NCI-H1930 (cell line): ENCODE results near the gene SIRT2.
A peak's percentile ranks its signal among the peaks of the same experiment; 100 is the strongest.
"Not testable (repeated sequence)": the region's sequence is repeated elsewhere in the genome, so short reads cannot be mapped to it uniquely, and the experiment has no call there.

ENCODE experiments used
- DNase-seq, 2 experiments: peaks; one replicate each; lab custom pipeline; 2025; lab: John Stamatoyannopoulos, UW

The SIRT2 gene

DNA sequence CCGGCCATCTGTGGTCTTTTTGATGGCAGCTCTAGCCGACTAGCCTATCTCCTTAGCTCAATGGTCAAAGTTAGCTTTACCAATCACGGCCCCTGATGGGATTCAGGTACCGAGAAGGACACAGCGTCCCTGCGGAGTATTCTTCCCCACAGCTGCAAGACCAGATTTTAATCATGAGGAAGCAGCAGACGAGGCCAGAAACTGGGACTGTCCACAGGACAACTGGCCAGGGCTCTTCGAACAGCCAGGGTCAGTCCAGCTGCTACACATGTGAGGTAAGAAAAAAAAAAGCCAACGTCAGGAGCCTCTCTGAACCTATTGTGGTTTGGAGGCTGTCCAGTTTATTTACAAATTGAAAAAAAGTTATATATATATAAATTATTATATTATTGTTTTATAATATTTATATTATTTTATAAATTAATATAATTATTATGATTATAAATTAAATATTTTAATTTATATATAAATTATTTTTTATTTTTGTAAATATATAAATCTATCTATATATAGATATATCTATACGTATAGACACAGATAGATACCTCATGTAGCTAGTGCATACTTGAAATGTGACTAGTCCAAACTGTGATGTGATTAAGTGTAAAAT is 32.1 kb downstream of the SIRT2 start:
- no peak for DNase-seq

DNA sequence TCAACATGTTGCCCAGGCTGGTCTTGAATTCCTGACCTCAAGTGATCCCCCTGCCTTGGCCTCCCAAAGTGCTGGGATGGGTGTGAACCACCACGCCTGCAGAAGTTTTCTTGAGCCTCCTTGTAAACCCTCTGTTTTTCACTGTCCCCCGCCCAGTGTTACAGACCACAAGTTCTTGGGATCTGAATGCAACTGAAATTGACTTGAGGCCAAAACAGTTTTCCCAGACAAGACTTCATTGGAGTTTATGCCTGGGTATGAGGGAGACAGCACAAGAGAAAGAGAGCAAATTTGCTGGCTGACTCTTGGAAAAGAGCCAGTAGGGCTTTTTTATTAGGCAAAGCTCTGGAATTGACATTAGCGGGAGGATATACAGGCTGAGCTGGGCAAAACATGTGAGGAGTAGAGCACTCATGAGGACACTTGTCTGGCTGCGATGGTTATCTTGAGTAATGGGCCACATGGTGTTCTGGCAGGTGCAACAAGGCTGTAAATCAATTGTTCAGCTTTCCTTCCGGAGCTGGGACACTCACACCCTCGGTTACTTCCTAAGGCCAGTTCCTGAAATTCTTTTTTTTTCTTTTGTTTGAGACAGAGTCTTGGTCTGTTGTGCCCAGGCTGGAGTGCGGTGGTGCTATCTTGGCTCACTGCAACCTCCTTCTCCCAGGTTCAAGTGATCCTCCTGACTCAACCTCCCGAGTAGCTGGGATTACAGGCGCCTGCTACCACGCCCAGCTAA is 36.9 kb downstream of the SIRT2 start:
- no peak for DNase-seq

DNA sequence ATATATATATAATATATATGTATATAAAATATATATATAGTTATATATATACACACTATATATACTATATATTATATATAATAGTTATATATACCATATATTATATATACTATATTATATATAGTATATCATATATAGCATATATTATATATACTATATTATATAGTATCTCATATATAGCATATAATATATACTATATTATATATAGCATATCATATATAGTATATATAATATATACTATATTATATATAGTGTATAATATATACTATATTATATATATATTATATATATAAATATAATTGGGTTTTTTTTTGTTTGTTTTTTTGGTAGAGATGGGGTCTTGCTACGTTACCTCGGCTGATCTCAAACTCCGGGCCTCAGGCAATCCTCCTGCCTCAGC is 38.0 kb downstream of the SIRT2 start:
- no peak for DNase-seq

DNA sequence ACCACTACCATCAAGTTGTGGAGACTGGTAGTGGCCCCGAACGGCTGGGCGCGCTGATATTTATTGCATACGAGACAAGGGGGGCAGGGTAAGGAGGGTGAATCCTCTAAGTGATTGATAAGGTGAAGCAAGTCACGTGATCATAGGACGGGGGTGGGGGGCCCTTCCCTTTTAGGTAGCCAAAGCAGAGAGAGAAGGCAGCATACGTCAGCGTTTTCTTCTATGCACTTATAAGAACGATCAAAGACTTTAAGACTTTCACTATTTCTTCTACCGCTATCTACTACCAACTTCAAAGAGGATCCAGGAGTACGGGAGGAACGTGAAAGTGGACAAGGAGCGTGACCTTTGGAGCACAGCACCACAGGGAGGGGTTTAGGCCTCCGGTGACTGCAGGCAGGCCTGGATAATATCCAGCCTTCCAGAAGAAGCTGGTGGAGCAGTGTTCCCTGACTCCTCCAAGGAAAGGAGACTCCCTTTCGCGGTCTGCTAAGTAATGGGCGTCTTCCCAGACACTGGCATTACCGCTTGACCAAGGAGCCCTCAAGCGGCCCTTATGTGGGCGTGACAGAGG is 39.7 kb downstream of the SIRT2 start:
- not testable (repeated sequence) for DNase-seq

DNA sequence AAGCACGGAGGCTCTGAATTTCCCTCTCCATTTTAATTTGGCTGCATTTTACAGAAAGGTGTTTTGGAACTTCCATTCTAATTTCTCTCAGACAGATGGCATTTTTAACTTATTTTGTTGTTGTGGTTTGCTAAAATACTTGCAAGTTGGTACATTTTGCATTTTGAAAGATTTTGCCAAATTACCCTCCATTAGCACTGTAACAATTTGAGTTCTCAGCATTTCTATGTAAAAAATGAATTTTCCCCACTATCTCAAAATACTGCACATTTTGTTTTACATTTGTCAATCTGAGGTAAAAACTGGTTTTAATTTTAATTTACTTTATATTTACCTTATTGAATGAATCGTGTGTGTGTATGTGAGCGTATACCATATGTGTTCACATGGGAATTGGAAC is 42.6 kb downstream of the SIRT2 start:
- DNase-seq = no peak

DNA sequence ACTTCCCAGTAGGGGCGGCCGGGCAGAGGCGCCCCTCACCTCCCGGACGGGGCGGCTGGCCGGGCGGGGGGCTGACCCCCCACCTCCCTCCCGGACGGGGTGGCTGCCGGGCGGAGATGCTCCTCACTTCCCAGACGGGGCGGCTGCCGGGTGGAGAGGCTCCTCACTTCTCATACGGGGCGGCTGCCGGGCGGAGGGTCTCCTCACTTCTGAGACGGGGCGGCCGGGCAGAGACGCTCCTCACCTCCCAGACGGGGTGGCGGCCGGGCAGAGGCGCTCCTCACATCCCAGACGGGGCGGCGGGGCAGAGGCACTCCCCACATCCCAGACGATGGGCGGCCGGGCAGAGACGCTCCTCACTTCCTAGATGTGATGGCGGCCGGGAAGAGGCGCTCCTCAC is 43.7 kb downstream of the SIRT2 start:
- not testable (repeated sequence) for DNase-seq

DNA sequence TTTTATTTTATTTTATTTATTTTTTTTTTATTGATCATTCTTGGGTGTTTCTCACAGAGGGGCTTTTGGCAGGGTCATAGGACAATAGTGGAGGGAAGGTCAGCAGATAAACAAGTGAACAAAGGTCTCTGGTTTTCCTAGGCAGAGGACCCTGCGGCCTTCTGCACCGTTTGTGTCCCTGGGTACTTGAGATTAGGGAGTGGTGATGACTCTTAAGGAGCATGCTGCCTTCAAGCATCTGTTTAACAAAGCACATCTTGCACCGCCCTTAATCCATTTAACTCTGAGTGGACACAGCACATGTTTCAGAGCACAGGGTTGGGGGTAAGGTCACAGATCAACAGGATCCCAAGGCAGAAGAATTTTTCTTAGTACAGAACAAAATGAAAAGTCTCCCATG is 44.5 kb downstream of the SIRT2 start:
- not testable (repeated sequence) for DNase-seq

DNA sequence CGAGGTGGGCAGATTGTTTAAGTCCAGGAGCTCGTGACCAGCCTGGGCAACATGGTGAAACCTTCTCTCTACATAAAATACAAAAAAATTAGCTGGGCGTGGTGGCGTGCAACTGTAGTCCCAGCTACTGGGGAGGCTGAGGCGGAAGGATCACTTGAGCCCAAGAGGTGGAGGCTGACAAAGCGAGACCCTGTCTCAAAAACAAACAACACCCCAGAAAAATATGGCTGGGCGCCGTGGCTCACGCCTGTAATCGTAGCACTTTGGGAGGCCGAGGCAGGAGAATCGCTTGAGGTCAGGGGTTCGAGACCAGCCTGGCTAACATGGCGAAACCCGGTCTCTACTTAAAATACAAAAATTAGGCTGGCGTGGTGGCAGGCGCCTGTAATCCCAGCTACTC is 46.2 kb downstream of the SIRT2 start:
- DNase-seq = no peak

DNA sequence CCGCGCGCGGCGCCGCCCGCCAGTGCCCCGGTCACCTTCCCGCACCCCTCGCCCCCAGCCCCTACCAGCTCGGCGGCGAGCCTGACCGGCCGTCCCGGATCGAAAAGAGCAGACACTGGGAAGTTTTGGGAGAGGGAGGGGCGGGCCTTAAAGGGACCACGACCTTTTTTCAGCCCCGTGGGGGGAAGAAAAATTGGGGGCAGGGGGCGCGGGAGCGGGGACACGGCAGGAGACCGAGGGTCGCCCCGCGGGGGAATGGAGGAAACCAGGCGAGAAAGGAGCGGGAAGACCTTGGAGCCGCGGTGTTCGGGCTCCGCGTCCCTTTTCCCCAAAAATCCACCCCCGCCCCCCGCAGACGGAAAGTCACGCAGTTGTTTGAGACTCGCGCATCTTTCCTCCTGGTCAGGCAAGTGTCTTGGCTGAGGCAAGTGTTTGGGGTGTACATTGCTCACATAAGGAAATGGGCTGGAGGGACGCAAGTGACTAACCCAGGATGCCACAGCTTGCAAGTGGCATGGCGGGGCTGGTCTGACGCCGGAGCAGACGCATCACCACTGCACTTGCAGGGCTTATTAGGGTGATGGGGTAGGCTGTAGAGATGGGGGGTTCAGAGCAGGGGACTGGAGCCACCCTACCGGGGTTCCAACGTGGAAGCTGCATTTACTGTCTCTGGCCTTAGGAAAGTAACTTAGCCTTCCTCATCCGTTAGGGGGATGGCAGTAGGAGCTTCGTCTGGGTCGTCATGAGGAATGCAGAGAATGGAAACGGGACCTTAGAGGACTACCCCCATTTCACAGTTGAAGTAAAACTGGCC is 47.0 kb downstream of the SIRT2 start:
- no peak for DNase-seq

DNA sequence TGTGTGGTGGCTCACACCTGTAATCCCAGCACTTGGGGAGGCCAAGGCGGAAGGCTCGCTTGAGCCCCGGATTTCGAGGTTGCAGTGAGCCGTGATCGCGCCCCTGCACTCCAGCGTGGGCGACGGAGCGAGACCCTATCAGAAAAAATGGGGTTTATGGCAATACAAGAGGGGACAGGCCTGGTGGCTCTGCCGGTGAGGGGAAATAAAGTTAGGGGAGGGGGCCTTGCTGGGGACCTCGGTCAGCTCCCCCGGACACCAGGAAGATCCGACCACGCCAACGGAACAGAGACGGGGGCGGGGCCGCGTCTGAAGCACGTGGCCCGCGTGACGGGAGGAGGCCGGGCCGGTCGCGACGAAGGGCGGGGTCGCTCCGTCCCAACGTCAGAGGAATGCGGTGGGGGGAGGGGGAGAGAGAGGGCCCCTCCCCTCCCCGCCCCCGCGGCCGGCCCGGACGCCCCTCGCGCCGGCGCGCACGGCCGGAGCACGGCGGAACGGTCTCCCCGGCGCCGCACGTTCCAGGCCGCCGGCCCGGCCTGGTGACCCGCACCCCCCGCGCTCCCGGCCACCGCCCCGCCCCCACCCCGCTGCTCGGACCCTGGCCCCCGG is 47.7 kb downstream of the SIRT2 start:
- peak; percentile 90 to 94 for DNase-seq

DNA sequence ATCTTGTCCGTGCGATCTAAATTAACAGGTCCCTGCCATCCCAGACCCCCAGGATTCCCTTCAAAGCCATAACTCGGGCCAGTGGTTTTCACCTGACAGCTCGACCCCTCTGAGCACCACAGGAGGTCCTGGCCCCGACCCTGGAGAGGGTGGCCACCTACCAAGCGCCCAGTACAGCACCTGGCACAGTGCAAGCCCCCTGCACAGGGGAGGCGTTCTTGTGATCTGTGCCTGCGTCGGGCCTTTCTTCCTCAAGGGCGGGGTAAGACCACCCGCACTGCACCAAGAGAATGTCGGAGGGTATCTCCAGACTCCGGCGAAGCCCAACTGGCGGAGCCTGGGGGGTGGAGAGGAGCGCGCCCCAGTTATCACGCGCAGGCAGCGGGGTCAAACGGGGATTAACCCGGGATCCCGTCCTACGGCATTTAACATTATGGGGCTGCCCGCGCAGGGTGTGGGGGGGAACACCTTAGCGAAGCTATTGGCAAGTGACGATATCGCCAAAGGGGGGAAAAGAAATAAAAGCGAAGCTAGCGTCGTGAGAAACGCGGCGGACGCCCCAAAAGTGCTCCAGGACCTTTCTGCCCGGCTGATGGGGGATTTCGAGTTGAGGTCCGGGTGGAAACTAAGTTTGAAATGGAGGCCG is 48.3 kb downstream of the SIRT2 start:
- DNase-seq = no peak

DNA sequence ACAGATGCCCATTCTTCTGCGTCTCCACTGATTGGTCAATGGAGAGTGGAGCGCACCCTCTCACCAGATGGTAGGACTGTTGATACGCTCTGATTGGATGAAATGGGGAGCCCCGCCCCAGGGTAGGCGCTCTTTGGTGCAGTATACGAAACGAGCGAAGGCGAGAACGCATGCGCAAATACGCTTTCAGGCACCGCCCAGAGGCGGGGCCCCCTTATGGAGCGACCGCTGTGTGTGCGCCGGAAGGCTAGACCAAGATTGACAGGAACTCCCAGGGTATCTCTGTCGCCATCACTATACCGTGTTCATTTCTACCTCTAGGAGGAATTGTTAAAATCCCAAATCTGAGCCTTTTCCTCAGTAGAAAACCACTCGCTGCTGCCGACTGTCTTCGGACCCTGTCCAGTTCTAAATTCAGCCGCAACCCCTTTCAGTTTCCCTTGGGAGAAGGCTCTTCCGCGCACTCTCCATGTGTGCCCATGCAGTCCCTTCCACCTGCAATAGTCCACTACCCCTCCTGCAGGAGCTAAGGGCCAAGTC is 48.9 kb downstream of the SIRT2 start:
- no peak for DNase-seq

DNA sequence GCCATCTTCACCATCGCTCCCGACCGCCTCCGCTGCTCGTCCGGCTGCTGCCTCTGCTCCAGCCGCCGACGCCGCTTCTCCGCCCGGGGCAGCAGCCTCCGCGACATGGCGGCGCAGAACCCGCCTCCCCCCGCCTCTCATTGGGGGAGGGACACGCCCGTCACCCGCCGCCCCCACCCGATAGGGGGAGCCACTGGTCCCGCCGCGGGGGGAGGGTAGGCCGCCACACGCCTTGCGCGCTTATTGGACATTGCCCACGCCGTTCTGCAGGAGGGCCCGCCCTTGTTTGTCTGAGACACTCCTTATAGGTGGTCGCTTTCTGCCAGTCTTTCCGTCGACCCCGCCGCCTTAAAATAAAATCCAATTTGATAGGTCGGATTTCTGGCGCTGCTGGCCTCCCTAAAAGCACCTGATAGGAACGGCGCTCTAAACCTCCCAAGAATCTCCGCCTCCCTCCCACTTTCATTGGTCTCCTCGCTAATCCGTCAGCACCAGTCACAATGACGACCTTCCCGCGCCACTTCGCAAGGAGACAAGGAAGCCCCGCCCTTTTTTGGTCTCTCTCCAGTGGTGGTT is 49.5 kb downstream of the SIRT2 start, which contains the start of gene HNRNPL:
TSS of gene HNRNPL (minus strand) at position 127 of the 576 bp plus-strand sequence. CDS start at position 107, 20 bp downstream.
- peak; percentile 100 for DNase-seq

DNA sequence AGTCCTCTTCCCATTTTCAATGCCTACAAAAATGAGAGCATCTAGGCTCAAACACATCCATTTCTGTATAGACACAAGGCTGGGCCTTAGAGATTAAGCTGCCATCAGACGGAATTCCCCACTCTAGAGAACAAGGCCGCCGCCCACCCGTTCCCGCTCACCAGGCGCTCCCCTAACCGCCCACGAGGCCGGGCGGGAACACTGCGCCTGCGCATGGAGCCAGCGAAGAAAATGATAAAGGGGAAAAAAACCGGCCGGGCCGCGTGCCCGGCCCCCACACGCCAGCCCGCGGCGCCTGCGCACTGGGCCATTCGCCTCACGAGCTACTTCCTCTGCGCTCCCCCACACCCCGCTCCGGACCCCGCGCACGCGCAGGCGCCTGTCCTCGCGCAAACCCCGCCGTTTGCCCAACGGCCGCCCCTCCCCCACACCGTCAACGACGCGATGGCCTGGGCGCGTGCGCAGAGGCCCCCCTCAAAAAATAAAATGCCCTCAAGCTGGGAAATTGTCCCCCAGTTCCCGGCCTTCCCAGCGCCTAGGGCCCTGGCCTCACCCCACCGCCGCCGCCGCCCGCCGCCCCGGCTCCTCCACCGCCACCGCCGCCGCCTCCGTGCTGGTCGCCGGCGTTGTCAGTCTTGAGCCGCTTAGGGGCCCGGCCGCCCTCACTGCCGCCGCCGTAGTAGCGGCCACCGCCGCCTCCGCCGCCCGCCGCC is 50.1 kb downstream of the SIRT2 start:
- DNase-seq = peak; percentile 96 to 97

DNA sequence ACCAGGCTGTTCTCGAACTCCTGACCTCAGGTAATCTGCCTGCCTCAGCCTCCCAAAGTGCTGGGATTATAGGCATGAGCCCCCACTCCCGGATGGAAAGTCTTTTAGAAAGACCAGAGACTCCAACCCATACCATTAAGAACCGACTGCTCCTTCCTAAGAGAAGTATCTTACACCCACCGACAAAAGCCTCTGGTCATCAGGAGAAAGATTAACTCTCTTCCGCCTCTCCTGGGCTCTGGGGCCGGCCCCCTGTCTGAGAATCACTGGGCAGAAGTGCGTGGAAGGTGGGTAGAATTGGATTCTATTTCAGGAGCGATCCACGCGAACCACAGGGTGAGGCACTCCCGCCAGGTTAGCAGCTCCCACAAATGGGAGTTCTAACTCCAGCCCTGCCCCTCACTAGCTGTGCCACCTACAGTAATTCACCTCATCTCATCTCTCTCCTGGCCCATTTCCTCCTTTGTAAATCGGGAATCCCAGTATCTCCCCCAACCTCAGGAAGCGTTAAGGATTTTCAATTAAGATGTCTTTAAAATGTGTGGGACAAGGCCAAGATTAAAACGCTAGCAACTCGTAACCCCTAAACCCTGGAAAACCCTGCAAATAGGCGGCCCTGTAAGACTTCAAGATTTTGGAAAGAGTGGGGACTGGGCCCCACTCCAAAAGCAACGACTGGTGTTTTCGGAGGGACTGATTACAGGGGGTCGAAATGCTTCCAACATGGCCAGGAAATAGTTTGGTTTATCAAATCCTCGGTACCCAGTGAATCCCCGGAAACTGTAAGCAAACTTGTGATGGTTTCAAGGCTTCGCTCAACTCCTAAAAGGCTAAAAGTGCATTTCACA is 50.9 kb downstream of the SIRT2 start:
- DNase-seq = no peak

DNA sequence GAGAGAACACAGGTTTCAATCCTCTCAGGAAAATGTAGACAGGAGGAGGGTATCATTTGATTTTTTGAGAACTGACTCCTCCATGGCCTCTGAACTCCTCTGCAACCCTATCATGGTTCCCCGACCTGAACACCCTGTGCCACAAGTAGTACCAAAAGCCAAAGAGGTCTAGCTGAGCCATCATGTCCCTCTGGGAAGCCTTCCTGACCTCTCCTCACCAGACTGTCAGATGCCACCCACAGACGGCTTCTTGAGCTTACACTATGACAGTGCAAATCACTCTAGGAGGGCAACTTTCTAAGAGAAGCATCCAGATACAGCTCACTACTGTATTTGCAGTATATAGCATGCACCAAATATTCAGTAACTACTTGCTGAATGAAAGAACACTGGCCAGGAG is 53.3 kb downstream of the SIRT2 start:
- no peak for DNase-seq

DNA sequence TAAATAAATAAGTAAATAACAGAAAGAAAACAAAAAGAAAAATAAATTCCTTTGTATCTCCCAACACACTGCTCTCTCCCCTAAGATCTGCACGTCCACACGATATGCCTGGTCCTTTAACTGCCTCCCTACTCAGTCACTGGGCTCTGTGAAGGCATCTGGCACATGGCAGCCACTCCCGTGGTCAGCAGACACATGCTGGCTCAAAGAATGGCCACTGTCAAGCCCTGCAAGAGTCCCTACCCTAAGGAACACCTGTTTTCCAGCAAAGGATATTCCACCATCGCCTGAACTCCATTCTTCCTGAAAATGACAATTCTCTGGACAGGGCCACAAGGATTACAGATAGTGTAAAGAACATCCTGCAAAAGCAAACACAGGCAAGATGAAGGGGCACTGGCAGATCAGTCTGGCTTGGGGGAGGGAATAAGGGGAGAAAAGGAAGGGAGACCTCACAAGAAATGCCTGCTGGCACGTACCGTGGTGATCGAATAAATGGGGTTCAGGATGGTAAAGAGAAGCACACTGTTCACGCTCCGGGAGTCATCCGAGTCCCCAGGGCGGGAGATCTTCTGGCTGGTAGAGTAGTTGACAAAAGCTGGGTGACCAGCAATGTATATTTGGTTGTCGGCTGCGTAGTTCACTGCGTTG is 53.9 kb downstream of the SIRT2 start:
- DNase-seq = no peak

DNA sequence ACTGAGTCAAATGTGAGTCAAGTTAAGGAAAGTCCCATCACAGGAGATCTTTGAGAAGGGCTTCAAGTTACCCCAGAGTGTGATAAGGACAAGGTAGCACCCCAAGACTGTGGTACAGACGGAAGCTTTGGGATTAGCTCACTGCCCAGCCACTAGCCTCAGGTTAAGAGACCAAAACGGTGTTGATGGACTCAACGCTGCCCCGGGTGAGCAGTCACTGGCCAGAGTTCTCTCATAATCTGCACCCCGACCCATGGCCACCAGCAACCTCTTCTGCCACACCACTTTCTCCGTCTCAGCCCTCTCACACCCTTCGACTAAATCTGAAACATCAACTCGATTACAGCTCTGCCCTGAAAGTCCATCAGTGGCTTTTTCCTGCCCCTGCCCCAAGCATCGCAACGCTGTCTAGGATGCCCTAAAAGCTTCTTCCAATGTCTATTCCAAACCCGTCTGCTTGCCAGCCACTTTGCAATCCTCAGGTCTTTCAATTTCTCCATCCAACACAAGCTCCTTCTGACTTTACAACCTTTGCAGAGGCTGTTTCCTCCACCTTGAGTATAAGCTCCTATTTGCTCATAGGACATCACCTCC is 55.2 kb downstream of the SIRT2 start:
- no peak for DNase-seq
